DOHH2 (cell line): ENCODE data around the gene LRMDA.

Experiments used
- EZH2phosphoT487 ChIP-seq: fragments of 200-600 bp; sonication (generic); IDR thresholded peaks from 2 replicates; pipeline ENCODE4 v1.6.1; 2017; ENCODE audit warnings: borderline replicate concordance, mild to moderate bottlenecking, antibody characterized with exemption, low read length, moderate library complexity, mixed read lengths
- TF ChIP-seq, protein P1 (sequence below): fragments of 200-600 bp; sonication (generic); IDR thresholded peaks from one replicate; pipeline ENCODE4 v1.5.1; 2014; ENCODE audit warnings: antibody characterized with exemption, mild to moderate bottlenecking, low read depth, low read length; ENCODE audit not compliant: poor library complexity, severe bottlenecking

DNA sequence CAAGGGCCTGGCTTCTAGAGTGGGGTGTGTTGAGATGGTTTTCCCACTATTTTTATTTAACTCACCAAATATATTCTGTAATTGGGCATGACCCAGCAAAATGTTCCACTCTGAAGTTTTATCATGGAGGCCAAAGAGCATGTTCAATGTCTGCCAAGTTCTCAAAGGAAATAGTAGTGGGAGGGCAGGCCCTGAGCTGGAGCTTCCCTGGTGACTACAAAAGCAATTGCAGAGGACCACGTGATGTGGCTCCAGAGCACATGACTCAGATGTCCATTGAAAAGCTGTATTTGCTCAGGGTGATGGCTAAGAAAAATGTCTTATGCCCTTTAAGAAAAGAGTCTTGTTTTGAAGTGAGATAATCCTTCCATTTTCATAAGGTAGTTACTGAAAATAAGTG lies 1024.8 kb downstream of the LRMDA start:
- TF ChIP-seq EZH2phosphoT487: no peak
- TF ChIP-seq, protein P1, sequence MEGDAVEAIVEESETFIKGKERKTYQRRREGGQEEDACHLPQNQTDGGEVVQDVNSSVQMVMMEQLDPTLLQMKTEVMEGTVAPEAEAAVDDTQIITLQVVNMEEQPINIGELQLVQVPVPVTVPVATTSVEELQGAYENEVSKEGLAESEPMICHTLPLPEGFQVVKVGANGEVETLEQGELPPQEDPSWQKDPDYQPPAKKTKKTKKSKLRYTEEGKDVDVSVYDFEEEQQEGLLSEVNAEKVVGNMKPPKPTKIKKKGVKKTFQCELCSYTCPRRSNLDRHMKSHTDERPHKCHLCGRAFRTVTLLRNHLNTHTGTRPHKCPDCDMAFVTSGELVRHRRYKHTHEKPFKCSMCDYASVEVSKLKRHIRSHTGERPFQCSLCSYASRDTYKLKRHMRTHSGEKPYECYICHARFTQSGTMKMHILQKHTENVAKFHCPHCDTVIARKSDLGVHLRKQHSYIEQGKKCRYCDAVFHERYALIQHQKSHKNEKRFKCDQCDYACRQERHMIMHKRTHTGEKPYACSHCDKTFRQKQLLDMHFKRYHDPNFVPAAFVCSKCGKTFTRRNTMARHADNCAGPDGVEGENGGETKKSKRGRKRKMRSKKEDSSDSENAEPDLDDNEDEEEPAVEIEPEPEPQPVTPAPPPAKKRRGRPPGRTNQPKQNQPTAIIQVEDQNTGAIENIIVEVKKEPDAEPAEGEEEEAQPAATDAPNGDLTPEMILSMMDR: no peak
